ENCODE data around the gene LMO1. TPM values are rescaled to one million over a fixed set of nuclear protein-coding genes. Genes with fewer than 3 reads are reported as not detected.

LMO1 gene
- total RNA-seq, 6 experiments from 2014 or later: not detected

GRCh38 chr11:8206251-8207079 is 57.2 kb downstream of the LMO1 start:
- H3K9me3 ChIP-seq: no peaks in the 10 kb centered on the region
- intact Hi-C loops (cut with DNase I): no loop called here

DNA sequence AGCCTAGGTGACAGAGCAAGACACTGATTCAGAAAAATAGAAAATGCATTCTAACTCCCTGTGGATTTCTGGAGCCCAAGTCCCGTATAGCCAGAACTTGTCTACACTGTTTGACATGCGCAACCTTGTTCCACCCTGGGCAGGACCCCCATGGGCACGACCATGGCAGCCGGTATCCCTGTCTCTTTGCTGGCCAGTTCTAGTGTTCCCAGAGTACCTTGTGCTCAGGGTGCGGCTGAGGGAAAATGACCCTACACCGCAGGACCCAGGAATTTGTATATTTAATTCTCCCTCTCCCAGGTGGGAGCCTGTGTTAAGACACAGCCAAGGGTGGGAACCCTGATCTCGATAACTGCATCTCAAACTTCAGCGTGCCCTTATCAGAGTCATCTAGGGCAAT is 58.1 kb downstream of the LMO1 start:
- no peak for TF ChIP-seq POLR2A (IDR thresholded peaks at IDR 0.05)
- TF ChIP-seq, protein P1, sequence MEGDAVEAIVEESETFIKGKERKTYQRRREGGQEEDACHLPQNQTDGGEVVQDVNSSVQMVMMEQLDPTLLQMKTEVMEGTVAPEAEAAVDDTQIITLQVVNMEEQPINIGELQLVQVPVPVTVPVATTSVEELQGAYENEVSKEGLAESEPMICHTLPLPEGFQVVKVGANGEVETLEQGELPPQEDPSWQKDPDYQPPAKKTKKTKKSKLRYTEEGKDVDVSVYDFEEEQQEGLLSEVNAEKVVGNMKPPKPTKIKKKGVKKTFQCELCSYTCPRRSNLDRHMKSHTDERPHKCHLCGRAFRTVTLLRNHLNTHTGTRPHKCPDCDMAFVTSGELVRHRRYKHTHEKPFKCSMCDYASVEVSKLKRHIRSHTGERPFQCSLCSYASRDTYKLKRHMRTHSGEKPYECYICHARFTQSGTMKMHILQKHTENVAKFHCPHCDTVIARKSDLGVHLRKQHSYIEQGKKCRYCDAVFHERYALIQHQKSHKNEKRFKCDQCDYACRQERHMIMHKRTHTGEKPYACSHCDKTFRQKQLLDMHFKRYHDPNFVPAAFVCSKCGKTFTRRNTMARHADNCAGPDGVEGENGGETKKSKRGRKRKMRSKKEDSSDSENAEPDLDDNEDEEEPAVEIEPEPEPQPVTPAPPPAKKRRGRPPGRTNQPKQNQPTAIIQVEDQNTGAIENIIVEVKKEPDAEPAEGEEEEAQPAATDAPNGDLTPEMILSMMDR (IDR thresholded peaks at IDR 0.05): no peak
- Histone ChIP-seq H3K27me3 (no peaks in the 10 kb centered on the region), H3K36me3 (no peaks in the 10 kb centered on the region), H3K27ac (no peak overlapping the region), H3K4me1 (no peaks in the 10 kb centered on the region), H3K4me3 (no peak overlapping the region), H3K9me3 (no peaks in the 10 kb centered on the region)
- WGBS (ENCODE audit: insufficient coverage, low coverage, low lambda C conversion rate, missing lambda C conversion rate): 80% methylated on average over 3 of the region's 8 CpGs
- intact Hi-C loops (cut with DNase I): no loop called here
- DNase-seq (no peak), ATAC-seq (no peak)

More at GRCh38 chr11:8206251-8207079, 57.2 kb downstream of the LMO1 start:
- Histone ChIP-seq H3K4me3 (no peak overlapping the region), H3K4me1 (no peaks in the 10 kb centered on the region), H3K36me3 (no peaks in the 10 kb centered on the region), H3K27me3 (no peaks in the 10 kb centered on the region), H3K27ac (peak overlapping the region in 1 of 3 donors; percentile 33)
- ATAC-seq (peak; percentile 57 to 75 (median 61)), DNase-seq (peak in 1 of 3 donors; percentile 46)
- WGBS (ENCODE audit: insufficient coverage, low coverage, low lambda C conversion rate, missing lambda C conversion rate): 11% methylated on average over 16 of the region's 31 CpGs
- TF ChIP-seq, protein P1 (IDR thresholded peaks at IDR 0.05): no peak
- no peak for TF ChIP-seq POLR2A (IDR thresholded peaks at IDR 0.05)

- Histone ChIP-seq H3K9me3 (no peaks in the 10 kb centered on the region), H3K36me3 (no peaks in the 10 kb centered on the region), H3K27me3 (no peaks in the 10 kb centered on the region), H3K4me1 (no peaks in the 10 kb centered on the region), H3K27ac (no peak overlapping the region), H3K4me3 (no peak overlapping the region)
- intact Hi-C loops (cut with DNase I): no loop called here
- DNase-seq: no peak
- 85% methylated on average over 3 of the region's 5 CpGs for WGBS (ENCODE audit: insufficient coverage, low coverage, low lambda C conversion rate, missing lambda C conversion rate)
- ATAC-seq: no peak
- TF ChIP-seq, protein P1 (IDR thresholded peaks at IDR 0.05): no peak
- no peak for TF ChIP-seq POLR2A (IDR thresholded peaks at IDR 0.05)
Measured at GRCh38 chr11:8204596-8204995, 59.1 kb downstream of the LMO1 start.

- ATAC-seq: no peak
- Histone ChIP-seq H3K4me1 (no peaks in the 10 kb centered on the region), H3K4me3 (no peak overlapping the region), H3K27ac (no peak overlapping the region), H3K9me3 (no peaks in the 10 kb centered on the region), H3K27me3 (no peaks in the 10 kb centered on the region), H3K36me3 (no peaks in the 10 kb centered on the region)
- TF ChIP-seq, protein P1 (IDR thresholded peaks at IDR 0.05): no peak
- no peak for TF ChIP-seq POLR2A (IDR thresholded peaks at IDR 0.05)
- DNase-seq: no peak
- 51% methylated on average over 4 of the region's 5 CpGs for WGBS (ENCODE audit: insufficient coverage, low coverage, low lambda C conversion rate, missing lambda C conversion rate)
- intact Hi-C loops (cut with DNase I): no loop called here
Measured at GRCh38 chr11:8204025-8204424, 59.7 kb downstream of the LMO1 start.

All from right lobe of liver (tissue), 6 donors.